Suprapubic skin (tissue), 4 donors: Measurements from ENCODE around the gene CYB5RL.

Experiments used
- CTCF ChIP-seq, 2 donors: fragments of 200-600 bp in 1 of 2; fragments of 450-650 bp in 1 of 2; sonication (generic) in 1 of 2; IDR thresholded peaks; one replicate each; pipeline ENCODE4 v1.5.1; 2016 to 2019; ENCODE audit warnings: antibody characterized with exemption in 2 of 2, mild to moderate bottlenecking in 1 of 2, moderate library complexity in 1 of 2
- EP300 ChIP-seq: sonication (generic); formaldehyde crosslinking; IDR thresholded peaks from one replicate; pipeline ENCODE4 v1.6.1; 2017; ENCODE audit warnings: antibody characterized with exemption
- POLR2A ChIP-seq, 2 donors: fragments of 450-650 bp; IDR thresholded peaks; one replicate each; pipeline ENCODE4 v1.6.1; 2017; ENCODE audit warnings: antibody characterized with exemption in 2 of 2, mild to moderate bottlenecking in 2 of 2, moderate library complexity in 2 of 2
- POLR2AphosphoS5 ChIP-seq, 3 donors: sonication (generic); formaldehyde crosslinking; IDR thresholded peaks; one replicate each; pipeline ENCODE4 v1.6.1; 2017; ENCODE audit warnings: antibody characterized with exemption in 3 of 3

DNA sequence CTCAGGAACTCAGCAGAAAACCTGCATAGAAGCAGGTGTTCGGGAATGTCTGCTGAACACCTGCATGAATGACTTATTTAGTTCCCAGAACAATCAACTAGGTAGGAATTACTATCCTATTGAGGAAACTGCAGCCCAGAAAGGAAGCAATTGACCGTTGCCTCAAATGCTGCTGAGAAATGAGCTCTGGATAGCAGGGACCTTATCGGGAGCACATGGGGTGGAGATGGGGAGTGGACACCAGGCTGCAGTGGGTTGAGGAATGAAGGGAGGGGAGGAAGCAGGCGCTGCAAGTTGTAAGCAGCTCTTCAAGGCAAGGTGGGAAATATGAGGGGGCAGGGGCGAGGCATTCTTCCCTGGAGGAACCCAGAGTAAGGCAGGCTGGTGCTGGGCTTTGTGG is 36.3 kb downstream of the CYB5RL start:
- TF ChIP-seq CTCF (IDR thresholded peaks at IDR 0.05), result no peak
- TF ChIP-seq POLR2AphosphoS5 (IDR thresholded peaks at IDR 0.05), result no peak
- TF ChIP-seq POLR2A (IDR thresholded peaks at IDR 0.05), result no peak
- TF ChIP-seq EP300, result no peak
